K562 (cell line): ENCODE data around the gene TANGO6. TPM values are rescaled to one million over a fixed set of nuclear protein-coding genes. Genes with fewer than 3 reads are reported as not detected.

ENCODE experiments used
- PATZ1 ChIP-seq: fragments of 250-450 bp; sonication (Bioruptor Pico); IDR thresholded peaks from 2 replicates; pipeline ENCODE4 v1.5.0; 2020; ENCODE audit warnings: mild to moderate bottlenecking, borderline replicate concordance
- polyA plus RNA-seq, 8 experiments: library from polyadenylated mRNA; depleted of rRNA in 4 of 8; stranded (reverse) in 5 of 8; unstranded in 3 of 8; fragments of >200 nt; fragmentation: Nextera tagmentation in 2 of 8; fragmentation: Illumina TruSeq in 1 of 8; extraction: Ambion mirVana in 2 of 8; extraction: Trizol in 1 of 8; gene quantifications; 2 replicates each; pipeline versions ENCODE4 v1.2.1 to v1.2.3, GENCODE V29; 2011 to 2014; ENCODE audit warnings: inconsistent platforms in 1 of 8, missing spikeins in 1 of 8
- total RNA-seq, 7 experiments: library from RNA; depleted of rRNA in 6 of 7; stranded (reverse); fragments of >200 nt in 6 of 7; fragmentation: Illumina TruSeq in 2 of 7; extraction: Trizol in 2 of 7; gene quantifications; 2 replicates each; pipeline versions ENCODE4 v1.2.1 to v1.2.3, GENCODE V29; 2011 to 2021; ENCODE audit warnings: low replicate concordance in 1 of 7
- TF ChIP-seq, protein P1 (sequence below): sonication (generic); formaldehyde crosslinking; IDR thresholded peaks from 2 replicates; pipeline ENCODE4 v1.8.0; 2022; ENCODE audit warnings: mild to moderate bottlenecking, missing genetic modification reagents

Gene TANGO6
- total and polyA plus RNA-seq, 9 of the 15 experiments (the other 6 are each of a cell fraction or from before 2014, with no cell fraction given): 1.6 to 15.2 (median 9.6) TPM

DNA sequence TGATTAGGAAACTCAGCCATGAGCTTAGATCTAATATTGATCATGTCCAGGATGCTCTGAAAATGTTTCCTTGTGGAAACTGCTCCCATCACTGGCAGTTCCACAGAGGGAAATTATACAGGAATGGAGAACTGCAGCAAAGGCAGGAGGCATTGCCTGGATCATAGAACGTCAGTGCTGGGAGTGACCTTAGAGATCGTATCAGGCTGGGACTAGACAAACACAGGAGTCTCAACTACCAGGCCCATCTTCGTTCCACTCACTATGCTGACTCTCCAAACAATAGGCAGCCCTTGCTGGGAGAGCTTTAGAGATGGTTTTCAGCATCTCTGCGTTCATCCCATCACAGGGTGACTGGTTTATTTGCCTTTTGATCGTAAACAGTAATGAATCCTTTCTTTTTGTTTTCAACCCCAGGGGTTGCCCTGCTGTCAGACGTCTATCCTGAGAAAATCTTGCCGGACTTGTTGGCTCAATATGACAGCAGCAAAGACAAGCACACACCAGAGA, 130.3 kb downstream of the TANGO6 start (continued):
- no peak for TF ChIP-seq PATZ1 (CRISPR knock-in tag)
- TF ChIP-seq, protein P1, sequence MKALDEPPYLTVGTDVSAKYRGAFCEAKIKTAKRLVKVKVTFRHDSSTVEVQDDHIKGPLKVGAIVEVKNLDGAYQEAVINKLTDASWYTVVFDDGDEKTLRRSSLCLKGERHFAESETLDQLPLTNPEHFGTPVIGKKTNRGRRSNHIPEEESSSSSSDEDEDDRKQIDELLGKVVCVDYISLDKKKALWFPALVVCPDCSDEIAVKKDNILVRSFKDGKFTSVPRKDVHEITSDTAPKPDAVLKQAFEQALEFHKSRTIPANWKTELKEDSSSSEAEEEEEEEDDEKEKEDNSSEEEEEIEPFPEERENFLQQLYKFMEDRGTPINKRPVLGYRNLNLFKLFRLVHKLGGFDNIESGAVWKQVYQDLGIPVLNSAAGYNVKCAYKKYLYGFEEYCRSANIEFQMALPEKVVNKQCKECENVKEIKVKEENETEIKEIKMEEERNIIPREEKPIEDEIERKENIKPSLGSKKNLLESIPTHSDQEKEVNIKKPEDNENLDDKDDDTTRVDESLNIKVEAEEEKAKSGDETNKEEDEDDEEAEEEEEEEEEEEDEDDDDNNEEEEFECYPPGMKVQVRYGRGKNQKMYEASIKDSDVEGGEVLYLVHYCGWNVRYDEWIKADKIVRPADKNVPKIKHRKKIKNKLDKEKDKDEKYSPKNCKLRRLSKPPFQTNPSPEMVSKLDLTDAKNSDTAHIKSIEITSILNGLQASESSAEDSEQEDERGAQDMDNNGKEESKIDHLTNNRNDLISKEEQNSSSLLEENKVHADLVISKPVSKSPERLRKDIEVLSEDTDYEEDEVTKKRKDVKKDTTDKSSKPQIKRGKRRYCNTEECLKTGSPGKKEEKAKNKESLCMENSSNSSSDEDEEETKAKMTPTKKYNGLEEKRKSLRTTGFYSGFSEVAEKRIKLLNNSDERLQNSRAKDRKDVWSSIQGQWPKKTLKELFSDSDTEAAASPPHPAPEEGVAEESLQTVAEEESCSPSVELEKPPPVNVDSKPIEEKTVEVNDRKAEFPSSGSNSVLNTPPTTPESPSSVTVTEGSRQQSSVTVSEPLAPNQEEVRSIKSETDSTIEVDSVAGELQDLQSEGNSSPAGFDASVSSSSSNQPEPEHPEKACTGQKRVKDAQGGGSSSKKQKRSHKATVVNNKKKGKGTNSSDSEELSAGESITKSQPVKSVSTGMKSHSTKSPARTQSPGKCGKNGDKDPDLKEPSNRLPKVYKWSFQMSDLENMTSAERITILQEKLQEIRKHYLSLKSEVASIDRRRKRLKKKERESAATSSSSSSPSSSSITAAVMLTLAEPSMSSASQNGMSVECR (CRISPR knock-in tag): no peak
